Measurements from ENCODE around the gene EXOSC2. TPM values are rescaled to one million over a fixed set of nuclear protein-coding genes. Genes with fewer than 3 reads are reported as not detected.

The EXOSC2 gene
- polyA plus RNA-seq, 6 donors from 2014 or later = 24.1 to 41.1 (median 26.9) TPM

DNA sequence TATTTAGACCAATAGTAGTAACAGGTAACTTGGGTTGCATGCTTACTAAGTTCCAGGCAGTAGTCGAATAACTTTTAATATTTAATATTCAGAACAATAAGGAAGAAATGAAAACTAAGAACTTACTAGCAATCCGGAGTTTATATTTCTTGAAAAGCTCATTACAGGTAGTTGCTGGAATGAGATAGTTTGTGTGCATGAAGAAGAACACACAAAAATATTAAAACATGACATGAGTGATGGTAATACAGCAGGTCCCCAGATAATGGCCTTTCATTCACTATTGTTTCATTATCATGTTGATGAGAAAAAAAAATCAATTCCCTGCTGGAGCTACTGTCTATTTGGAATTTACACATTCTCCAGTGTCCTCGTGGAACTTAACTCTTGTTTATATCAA, 44.7 kb downstream of the EXOSC2 start:
- Mint-ChIP-seq H3K4me3 (no peak overlapping the region), H3K9me3 (no peaks in the 10 kb centered on the region), H3K27ac (no peak overlapping the region), H3K27me3 (no peaks in the 10 kb centered on the region), H3K4me1 (peaks cover under 1 to 14% (median 12%) of the 10 kb centered on the region in 3 donors), H3K36me3 (no peaks in the 10 kb centered on the region)
- ATAC-seq (ENCODE audit: low read depth in 2 of 2) (no peak), DNase-seq (no peak)

DNA sequence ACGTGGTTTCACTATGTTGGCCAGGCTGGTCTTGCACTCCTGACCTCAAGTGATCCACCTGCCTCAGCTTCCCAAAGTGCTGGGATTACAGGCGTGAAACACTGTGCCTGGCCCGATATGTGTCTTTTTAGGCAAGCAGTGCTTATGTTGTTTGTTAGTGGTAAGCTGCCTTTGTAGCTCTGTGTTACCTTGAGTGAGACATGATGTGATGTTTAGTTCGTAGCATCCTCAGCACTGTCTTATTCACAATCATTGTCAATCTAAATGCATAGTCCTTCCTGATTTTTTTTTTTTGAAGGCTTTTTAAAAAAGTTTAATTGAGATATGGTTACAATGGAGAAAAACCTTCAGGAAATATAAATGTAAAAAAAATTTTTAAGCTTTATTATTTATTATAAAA, 45.5 kb downstream of the EXOSC2 start:
- H3K36me3 Mint-ChIP-seq = no peaks in the 10 kb centered on the region
- no peaks in the 10 kb centered on the region for H3K9me3 Mint-ChIP-seq
- H3K27ac Mint-ChIP-seq = no peak overlapping the region
- ATAC-seq (ENCODE audit: low read depth in 2 of 2) (no peak), DNase-seq (no peak)
- peaks cover 6 to 17% (median 12%) of the 10 kb centered on the region in 3 donors for H3K4me1 Mint-ChIP-seq
- H3K27me3 Mint-ChIP-seq = no peaks in the 10 kb centered on the region
- H3K4me3 Mint-ChIP-seq = no peak overlapping the region

DNA sequence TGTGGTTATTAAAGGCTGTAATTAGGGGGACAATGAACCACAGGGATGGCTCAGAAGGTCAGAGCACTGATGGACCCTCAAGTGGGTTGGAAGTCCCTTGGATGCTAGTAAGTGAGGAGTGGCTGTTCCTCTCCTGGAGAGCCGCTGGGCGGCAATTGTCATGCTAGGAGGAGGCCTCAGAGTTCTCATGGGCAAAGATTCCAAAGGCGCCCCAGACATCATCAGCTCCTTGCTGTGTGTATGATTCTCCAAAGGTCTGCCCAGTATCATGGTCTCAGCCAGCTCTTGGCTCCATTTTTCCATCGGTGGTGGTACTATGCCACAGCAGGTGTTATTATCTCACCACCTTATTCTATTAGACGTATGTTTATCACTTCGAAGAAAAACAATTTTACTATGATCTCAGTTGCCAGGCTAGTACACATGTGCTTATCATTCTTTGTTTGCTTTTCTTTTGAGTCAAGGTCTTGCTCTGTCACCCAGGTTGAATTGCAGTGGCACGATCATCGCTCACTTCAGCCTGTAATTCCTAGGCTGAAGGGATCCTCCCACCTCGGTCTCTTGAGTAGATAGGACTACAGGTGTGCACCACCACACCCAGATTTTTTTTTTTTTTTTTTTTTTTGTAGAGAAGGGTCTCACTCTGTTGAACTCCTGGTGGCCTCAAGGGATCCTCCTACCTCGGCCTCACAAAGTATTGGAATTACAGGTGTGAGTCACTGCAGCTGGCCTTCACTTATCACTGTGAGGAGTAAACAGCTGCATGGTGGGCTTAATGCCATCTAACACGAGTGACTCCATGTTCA, 46.8 kb downstream of the EXOSC2 start:
- no peak overlapping the region for H3K27ac Mint-ChIP-seq
- DNase-seq (no peak), ATAC-seq (ENCODE audit: low read depth in 2 of 2) (no peak)
- no peaks in the 10 kb centered on the region for H3K27me3 Mint-ChIP-seq
- no peak overlapping the region for H3K4me3 Mint-ChIP-seq
- no peaks in the 10 kb centered on the region for H3K9me3 Mint-ChIP-seq
- H3K36me3 Mint-ChIP-seq = no peaks in the 10 kb centered on the region
- H3K4me1 Mint-ChIP-seq = peaks cover 6 to 14% (median 10%) of the 10 kb centered on the region in 3 donors

DNA sequence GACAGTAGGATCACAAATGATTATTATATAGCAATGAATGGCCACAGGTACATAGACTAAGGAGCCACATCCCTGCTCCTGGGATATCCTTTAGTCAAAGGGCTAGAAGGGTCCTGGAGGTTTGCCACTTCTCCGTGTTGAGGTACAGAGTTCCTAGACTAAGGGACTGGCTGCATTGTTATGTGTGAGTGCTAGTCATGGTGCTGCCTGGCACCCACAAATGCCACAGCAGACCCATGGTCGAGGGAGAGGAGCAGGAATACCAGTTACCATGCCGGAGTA, 47.4 kb downstream of the EXOSC2 start:
- no peak overlapping the region for H3K4me3 Mint-ChIP-seq
- H3K4me1 Mint-ChIP-seq = peaks cover 6 to 11% (median 10%) of the 10 kb centered on the region in 3 donors

DNA sequence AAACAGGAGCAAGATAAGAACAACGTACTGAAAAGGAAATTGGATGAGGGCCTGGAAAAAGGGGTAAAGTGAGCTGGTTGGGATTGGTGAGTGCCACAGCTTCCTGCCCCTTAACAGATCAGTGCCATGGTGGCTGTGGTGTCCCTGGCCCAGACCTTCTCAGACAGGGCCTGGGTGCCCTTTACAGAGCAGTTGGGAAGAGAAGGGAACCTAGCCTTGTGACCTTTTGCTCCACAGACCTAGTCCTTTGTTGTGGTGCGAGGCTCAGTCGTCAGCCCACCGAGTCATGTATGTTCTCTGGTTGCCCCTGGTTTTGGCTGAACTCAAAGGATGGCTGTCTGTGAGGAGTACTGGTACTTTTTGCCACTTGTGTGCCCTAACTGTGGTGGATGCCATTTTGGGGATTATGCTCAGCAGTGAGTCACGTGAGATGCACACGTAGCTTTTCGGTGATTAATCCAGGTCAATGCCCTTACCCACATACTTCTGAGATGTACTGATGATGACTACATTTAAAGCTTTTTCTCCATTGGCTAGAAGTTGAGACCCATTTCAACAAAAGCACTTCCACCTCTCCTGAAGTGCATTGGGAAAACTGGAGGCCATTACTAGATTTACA, 48.4 kb downstream of the EXOSC2 start:
- H3K36me3 Mint-ChIP-seq = peaks cover 0 to 5% of the 10 kb centered on the region in 2 donors
- no peak overlapping the region for H3K27ac Mint-ChIP-seq
- H3K4me3 Mint-ChIP-seq = no peak overlapping the region
- peaks cover 6 to 11% (median 10%) of the 10 kb centered on the region in 3 donors for H3K4me1 Mint-ChIP-seq
- no peak for DNase-seq
- no peaks in the 10 kb centered on the region for H3K9me3 Mint-ChIP-seq
- no peak for ATAC-seq (ENCODE audit: low read depth in 2 of 2)
- no peaks in the 10 kb centered on the region for H3K27me3 Mint-ChIP-seq

More for the DNA sequence above, 47.4 kb downstream of the EXOSC2 start:
- DNase-seq (no peak), ATAC-seq (ENCODE audit: low read depth in 2 of 2) (no peak)
- Mint-ChIP-seq H3K9me3 (no peaks in the 10 kb centered on the region), H3K36me3 (no peaks in the 10 kb centered on the region), H3K27ac (no peak overlapping the region), H3K27me3 (no peaks in the 10 kb centered on the region)

DNA sequence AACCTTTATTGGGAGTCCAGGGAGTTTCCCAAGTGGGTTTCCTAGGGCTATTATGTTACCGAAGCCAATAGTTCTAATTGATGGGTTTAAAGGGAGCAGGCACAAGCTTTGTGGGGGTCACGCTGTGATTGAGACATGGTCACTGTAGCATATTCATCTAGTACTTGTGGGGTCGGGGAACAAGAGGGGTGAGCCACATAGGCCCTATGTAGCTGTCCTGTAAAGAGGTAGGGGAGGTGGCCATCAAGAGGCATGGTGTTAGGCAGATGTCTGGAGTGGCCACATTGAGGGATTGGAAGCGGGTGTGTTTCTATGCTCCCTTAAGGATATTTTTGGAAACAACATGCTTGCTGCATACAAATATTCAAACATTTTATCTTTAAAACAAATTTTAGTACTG, 50.1 kb downstream of the EXOSC2 start:
- ATAC-seq (ENCODE audit: low read depth in 2 of 2) = no peak
- DNase-seq = no peak
- H3K9me3 Mint-ChIP-seq = no peaks in the 10 kb centered on the region
- H3K27ac Mint-ChIP-seq = no peak overlapping the region
- H3K4me1 Mint-ChIP-seq = peaks cover 6 to 9% (median 8%) of the 10 kb centered on the region in 3 donors
- peaks cover 0 to 5% of the 10 kb centered on the region in 2 donors for H3K36me3 Mint-ChIP-seq
- no peak overlapping the region for H3K4me3 Mint-ChIP-seq
- no peaks in the 10 kb centered on the region for H3K27me3 Mint-ChIP-seq

DNA sequence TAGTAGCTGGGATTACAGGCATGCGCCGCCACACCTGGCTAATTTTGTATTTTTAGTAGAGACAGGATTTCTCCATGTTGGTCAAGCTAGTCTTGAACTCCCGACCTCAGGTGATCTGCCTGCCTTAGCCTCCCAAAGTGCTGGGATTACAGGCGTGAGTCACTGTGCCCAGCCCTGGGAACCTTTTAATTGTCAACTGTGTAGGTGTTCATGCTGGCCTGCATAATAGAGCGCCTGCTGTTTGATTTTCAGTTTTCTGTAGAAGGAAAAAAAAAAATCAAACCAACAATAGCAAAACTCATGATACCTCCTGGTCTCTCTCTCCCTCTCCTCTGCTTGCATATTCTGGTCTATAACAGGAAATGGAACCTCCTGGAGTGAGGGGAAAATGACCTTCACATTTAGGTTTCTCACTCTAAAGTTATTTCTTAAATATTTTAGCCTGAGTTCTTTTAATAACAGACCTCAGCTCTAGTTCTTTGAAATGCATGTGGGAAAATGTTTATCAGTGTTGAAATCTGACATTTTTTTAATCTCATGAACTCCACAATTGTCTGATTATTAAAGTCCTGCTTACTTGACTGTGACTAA, 51.7 kb downstream of the EXOSC2 start:
- Mint-ChIP-seq H3K4me1 (peaks cover 4 to 6% (median 6%) of the 10 kb centered on the region in 3 donors), H3K4me3 (no peak overlapping the region), H3K27me3 (no peaks in the 10 kb centered on the region), H3K9me3 (no peaks in the 10 kb centered on the region), H3K27ac (no peak overlapping the region), H3K36me3 (peaks cover 0 to 5% of the 10 kb centered on the region in 2 donors)
- ATAC-seq (ENCODE audit: low read depth in 2 of 2) = no peak
- DNase-seq = no peak

DNA sequence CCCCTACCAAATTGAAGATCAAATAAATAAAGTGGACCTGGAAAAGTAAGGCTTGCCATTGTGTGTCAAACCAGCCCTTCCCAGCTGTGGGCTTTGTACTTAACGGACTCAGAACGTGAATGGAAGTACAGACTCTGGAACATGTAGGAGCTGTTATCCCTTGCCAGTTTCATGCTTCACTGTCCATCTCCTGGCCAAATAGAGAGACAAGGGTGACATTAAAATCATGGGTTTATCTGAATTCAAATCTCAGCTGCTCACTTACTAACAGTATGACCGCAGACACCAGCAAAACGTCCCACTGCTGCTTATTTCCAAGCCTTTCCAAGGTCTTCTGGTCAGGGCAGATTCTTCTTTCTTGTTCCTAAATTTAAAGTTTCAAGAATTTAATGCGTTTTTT, 52.2 kb downstream of the EXOSC2 start:
- no peaks in the 10 kb centered on the region for H3K9me3 Mint-ChIP-seq
- peak overlapping the region in 2 of 6 donors; percentile 23 to 44 for H3K27ac Mint-ChIP-seq
- no peaks in the 10 kb centered on the region for H3K27me3 Mint-ChIP-seq
- peaks cover 0 to 5% of the 10 kb centered on the region in 2 donors for H3K36me3 Mint-ChIP-seq
- no peak for ATAC-seq (ENCODE audit: low read depth in 2 of 2)
- no peak overlapping the region for H3K4me3 Mint-ChIP-seq
- DNase-seq = no peak
- H3K4me1 Mint-ChIP-seq = peaks cover 4 to 6% (median 6%) of the 10 kb centered on the region in 3 donors

DNA sequence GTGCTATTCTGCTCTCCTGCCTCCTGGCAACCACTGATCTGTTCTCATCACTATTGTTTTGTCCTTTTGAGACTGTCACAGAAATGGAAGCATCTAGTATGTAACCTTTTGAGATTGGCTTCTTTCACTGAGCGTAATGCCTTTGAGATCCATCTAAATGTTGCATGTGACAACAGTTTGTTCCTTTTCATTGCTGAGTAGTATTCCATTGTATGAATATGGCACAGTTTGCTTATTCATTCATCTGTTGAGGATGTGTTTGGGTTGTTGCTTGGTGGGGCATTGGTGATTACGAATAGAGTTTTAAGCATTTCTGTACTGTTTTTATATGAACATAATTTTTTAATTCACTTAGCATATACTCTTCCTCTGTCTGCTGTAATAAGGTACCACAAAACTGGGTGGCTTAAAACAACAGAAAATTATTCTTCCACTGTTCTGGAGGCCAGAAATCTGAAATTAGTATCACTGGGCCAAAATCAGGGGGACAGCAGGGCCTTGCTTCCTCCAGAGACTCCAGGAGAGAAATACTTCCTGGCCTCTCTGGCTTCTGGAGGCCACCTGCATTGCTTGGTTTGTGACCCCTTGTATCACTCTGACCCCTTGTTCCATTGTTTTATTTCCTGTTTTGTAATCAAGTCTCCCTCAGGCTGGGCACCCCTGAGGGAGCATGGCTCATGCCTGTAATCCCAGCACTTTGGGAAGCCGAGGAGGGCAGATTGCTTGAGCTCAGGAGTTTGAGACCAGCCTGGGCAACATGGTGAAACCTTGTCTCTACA, 53.0 kb downstream of the EXOSC2 start:
- Mint-ChIP-seq H3K4me3 (no peak overlapping the region), H3K27me3 (no peaks in the 10 kb centered on the region), H3K9me3 (no peaks in the 10 kb centered on the region), H3K36me3 (peaks cover 0 to 5% of the 10 kb centered on the region in 2 donors), H3K4me1 (peaks cover 4 to 6% (median 6%) of the 10 kb centered on the region in 3 donors), H3K27ac (no peak overlapping the region)
- no peak for ATAC-seq (ENCODE audit: low read depth in 2 of 2)
- DNase-seq = no peak

DNA sequence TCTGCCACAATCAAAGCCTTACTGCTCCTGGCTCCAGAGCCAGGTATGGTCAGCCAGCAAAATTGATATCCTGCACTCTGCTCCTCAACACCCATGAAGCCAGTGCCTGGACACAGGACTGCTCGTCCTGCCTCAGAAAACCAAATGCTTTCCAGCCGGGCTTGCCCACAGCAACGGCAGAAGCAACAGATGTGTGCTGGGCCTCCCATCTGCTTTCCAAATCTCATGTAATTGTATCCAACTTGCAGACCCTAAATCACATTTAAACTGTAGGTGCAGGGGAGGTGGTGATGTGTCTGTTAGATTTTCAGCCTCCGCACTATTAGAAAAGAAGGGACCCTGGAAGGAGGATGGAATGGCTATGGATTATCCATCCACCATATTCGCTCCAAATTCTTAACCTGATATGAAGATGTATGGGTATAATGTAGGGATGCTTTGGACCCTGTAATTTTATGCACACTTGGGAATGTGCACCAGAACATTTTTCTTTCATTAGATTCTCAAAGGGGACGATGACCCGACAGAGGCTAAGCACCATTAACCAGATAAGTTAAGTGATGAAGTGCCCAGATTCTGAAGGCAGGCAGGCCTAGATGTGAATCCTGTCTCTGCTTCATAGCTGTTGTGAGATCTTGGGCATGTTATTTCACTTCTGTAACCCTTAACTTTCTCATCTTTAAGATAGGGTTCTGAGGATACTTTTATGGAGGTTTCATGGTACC, 58.2 kb downstream of the EXOSC2 start:
- DNase-seq (no peak), ATAC-seq (ENCODE audit: low read depth in 2 of 2) (no peak)
- Mint-ChIP-seq H3K9me3 (no peaks in the 10 kb centered on the region), H3K27me3 (no peaks in the 10 kb centered on the region), H3K4me1 (peaks cover 23 to 26% (median 25%) of the 10 kb centered on the region in 3 donors), H3K4me3 (no peak overlapping the region), H3K27ac (no peak overlapping the region), H3K36me3 (no peaks in the 10 kb centered on the region)

Data from naive B cell (primary cell).